COR-L47 (cell line): Measurements from ENCODE around the gene AURKB.
"Not testable (repeated sequence)": the region's sequence is repeated elsewhere in the genome, so short reads cannot be mapped to it uniquely, and the experiment has no call there.

Source experiments
- DNase-seq: peaks from one replicate; lab custom pipeline; 2025; lab: John Stamatoyannopoulos, UW

Gene AURKB

GRCh38 chr17:8224891-8225812 lies 14.8 kb upstream of the AURKB start:
- no peak for DNase-seq

GRCh38 chr17:8223356-8224126 lies 13.2 kb upstream of the AURKB start:
- DNase-seq = peak; percentile 10

- DNase-seq = peak; percentile 68
Measured at GRCh38 chr17:8222630-8223355, 12.4 kb upstream of the AURKB start.

GRCh38 chr17:8222380-8222629 lies 11.9 kb upstream of the AURKB start:
- DNase-seq = no peak

GRCh38 chr17:8221663-8222379 lies 11.4 kb upstream of the AURKB start:
- DNase-seq = peak; percentile 59

- DNase-seq = peak; percentile 68
Measured at GRCh38 chr17:8220783-8221662, 10.6 kb upstream of the AURKB start.

- DNase-seq = not testable (repeated sequence)
Measured at GRCh38 chr17:8214000-8214399, 3.6 kb upstream of the AURKB start.

GRCh38 chr17:8212312-8213180 lies 2.2 kb upstream of the AURKB start:
- no peak for DNase-seq

GRCh38 chr17:8210761-8211458 lies 535 bp upstream of the AURKB start:
- no peak for DNase-seq

- DNase-seq = no peak
Measured at GRCh38 chr17:8206536-8206935, 3.8 kb downstream of the AURKB start.

GRCh38 chr17:8204761-8205555 lies 5.4 kb downstream of the AURKB start:
- DNase-seq = no peak

- DNase-seq = peak; percentile 77
Measured at GRCh38 chr17:8192070-8192815, 18.1 kb downstream of the AURKB start.

GRCh38 chr17:8190506-8190905 lies 19.9 kb downstream of the AURKB start:
- DNase-seq = no peak

- peak; percentile 86 for DNase-seq
Measured at GRCh38 chr17:8189711-8190477, 20.5 kb downstream of the AURKB start, which contains the start of gene BORCS6. Gene BORCS6 (minus strand): TSS chr17:8190180. CDS start chr17:8190140, 40 bp downstream.

- DNase-seq = no peak
Measured at GRCh38 chr17:8189041-8189710, 21.2 kb downstream of the AURKB start.

GRCh38 chr17:8188263-8188839 lies 22.0 kb downstream of the AURKB start:
- no peak for DNase-seq
